Stimulated activated CD4-positive, alpha-beta T cell treated with anti-CD3 and anti-CD28 coated beads, Interleukin-15, amount 100 ng/mL, for 24 hours (primary cell): Measurements from ENCODE around the gene TMEM30A.

Source experiments
- DNase-seq: peaks from one replicate; pipeline ENCODE4 v3.0.0-alpha.2; 2020

Gene TMEM30A

DNA sequence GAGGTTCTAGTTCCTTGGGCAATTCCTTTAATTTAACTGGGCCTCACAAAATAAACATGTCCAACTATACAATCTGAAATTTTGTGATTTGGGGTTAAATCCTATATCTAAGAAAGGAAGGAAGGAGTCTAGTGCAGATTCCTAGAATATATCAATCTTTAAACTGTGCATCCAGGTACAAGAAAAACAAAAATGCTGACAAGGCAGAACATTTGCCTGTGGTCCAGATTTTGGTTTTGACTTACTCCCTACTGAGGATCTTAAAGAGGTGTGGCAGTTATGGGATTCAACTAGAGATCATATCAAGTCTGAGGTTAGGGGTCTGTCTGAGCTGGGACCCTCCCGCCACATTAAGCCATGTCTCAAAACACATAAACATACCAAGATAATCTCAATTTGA lies 23.3 kb downstream of the TMEM30A start:
- DNase-seq = no peak

DNA sequence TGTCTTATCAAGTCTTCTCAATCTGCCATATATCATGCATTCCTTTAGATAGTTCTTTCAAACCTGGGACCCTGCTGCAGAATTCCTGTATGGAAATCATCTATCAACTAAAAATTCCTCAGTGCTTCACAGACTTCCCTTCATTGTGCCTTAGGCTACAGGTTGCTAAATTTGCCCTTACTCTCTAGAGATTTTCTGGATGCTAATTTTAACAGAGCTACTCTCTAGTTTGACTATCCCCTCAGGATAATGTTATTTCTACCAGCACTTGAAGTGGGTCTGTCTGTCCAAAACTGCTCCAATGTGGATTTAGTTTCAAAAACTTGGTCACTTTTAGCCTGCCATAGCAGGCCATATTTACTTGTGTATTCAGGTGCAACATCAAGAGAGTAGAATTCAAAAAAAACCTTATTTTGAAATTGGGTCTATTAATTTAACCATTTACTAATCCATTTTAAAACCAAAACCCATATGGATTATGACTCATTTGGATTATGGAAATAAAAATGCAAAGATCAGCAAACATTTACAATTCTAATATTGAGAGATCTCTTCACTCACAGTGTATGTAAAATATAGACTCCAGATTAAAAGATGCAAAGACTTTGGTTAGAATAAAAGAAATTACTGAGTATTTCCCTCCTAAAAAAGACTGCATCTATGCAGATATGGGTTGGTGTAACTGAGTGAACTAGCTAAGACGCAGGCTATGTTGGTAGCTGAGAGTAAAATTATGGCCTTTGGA lies 27.1 kb downstream of the TMEM30A start:
- DNase-seq = no peak

DNA sequence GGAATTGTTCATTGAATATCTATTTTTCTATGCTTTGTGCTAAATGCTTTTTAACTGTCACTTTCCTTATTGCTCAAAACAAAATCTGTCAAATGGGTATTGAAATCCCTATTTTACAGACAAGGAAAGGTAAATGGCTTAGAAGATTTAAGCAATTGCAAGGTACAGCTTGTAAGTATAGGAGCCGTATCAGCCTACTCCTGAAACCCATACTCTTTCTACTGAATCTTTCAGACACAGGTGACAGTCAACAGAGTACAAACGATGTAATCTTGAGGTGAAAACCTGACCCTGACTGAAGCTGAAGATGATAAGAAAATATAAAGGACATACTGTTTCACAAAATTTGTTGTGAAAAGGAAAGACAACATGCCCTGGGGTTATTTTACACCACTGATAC lies 34.0 kb downstream of the TMEM30A start:
- DNase-seq = no peak

- no peak for DNase-seq
Observed at GRCh38 chr6:75249837-75250236, 34.8 kb downstream of the TMEM30A start.

DNA sequence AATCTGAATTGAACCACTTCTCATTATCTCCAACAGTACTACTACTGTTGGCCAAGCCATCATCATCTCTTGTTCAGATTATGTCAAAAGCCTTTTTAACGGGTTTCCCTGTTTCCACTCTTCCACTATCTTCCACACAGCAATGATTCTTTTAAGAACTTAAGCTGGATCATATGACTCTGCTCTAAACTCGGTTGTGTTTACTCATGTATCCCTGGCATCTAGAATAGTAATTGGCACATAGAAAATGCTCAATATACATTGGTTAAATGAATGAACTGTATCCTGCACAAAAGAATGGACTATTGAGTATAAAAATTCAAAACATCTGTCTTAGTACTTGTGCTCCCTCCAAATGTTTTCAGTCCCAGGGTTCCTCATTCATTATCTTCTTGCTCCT lies 38.2 kb downstream of the TMEM30A start:
- DNase-seq = no peak

DNA sequence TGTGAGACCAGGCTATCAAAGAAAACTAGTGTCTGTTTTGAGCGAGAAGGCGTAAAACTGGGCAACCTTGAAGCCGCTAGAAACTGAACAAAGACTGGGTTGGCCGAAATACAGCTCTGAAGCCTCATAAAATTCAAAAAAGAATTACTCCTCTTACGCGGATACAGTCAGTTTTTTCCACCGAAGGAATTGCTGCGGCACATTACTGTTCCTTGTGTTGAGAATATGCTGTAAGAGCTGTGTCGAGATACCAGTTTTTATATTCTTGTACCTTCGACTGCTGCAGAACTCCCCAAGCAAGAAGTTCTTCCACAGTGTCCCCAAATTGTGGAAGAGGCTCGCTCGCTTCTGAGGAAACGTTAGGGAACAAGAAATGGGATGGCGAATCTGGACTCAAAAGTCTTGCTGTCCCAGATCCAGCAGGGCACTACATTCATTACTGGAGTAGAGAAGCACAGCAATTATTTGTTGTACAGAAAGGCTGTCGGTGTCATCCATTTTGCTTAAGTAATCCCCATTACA lies 40.5 kb downstream of the TMEM30A start:
- no peak for DNase-seq

DNA sequence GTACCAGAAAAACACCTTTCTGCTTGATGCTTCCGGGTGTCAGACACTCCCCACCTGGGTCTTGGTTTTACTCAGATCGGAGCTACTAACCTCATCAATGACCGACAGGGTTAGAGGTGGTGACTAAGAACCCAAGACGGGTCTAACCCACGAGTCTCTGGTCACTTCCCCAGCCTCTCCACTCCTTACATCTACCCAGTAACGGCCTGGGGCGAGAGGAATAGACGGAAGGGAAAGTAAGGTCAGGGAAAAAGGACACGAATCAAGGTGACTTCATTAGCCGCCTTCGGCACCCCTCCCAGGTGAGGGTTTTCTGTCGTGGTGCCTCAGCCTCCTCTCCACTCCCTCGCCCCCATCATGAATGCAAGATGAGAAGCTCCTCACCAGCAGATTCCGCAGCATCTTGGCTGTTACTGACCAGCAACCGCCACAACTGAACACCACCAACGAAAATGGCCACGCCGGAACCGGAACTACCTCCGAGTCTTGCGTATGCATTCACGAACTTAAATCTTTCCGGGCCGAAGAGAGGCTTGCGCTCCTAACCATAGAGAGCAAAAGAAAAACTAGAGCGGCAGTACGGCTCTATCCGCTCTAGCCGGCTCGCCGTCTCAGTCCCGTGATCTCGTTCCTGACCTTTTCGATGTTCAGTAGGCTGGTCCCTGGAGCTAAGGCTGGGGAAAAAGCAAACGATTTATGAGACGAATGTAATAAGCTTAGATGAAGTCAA lies 41.1 kb downstream of the TMEM30A start, which contains the start of gene COX7A2:
Gene COX7A2 (minus strand): TSS at position 469 of the 730 bp plus-strand sequence. CDS start 67 bp downstream, at position 402.
- DNase-seq = peak; percentile 88

DNA sequence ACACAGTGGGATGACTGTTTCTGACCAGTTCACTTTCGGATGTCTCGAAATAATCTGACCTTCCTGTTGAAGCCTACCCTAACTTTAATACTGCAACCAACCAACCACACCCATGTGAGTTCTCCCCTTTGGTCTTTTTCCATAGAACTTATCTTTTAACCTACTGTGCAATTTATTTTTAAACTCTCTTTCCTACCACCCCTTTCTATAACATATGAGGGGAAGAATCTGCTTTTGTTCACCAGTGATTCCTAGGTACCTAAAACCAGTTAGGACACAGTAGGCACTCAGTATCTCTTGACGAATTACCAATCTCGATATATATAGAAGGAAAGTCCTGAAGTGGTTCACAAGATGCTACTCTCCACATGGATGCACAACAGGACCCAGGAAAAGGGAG lies 48.0 kb downstream of the TMEM30A start:
- no peak for DNase-seq

DNA sequence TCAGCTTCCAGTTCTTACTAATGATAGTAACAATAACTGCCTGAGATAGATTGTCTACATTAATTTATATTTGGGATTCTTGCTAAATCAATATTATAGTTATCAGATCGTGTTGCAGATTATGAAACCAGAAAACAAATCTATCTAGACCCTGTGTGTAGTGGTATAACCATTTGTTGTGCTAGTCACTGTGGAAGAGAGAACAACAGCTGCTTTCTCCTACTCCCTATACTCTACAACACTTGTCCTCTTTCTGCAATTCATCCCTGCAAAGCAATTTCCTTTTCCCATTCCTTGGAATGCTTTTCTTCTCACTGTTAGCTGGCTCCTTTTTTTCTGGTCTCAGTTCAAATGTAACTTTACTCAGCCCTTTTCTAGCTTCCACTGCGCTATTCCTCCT lies 49.3 kb downstream of the TMEM30A start:
- DNase-seq = no peak

DNA sequence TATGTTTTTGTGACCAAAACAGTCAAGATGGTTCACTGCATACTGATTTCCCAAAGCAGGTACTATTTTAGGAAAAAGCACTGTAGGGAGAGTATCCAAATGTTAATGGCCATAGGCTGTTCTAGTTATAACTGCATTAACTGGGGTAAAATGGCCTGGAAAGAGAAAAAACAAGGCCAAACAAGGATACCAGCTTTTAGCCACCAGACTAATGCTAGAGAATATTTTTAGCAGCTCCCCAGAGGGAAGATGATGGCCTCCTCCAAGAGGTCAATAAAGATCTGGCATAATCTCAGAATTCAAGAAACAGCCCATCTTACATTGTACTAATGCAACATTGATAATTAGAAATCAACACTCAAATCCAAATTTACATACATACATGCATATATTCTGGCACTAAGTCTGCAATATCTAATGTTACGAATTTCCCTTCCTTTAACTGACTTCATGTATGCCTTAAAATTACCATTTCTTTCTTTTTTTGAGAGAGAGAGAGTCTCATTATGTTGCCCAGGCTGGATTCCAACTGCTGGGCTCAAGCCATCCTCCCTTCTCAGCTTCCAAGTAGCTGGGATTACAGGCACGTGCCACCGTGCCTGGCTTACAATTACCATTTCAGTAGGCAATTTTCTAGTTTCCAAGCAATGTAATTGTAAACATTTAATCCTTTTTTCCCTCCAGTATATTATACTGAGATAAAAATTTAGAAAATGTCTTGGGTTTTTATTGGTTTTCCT lies 50.3 kb downstream of the TMEM30A start:
- DNase-seq = no peak

DNA sequence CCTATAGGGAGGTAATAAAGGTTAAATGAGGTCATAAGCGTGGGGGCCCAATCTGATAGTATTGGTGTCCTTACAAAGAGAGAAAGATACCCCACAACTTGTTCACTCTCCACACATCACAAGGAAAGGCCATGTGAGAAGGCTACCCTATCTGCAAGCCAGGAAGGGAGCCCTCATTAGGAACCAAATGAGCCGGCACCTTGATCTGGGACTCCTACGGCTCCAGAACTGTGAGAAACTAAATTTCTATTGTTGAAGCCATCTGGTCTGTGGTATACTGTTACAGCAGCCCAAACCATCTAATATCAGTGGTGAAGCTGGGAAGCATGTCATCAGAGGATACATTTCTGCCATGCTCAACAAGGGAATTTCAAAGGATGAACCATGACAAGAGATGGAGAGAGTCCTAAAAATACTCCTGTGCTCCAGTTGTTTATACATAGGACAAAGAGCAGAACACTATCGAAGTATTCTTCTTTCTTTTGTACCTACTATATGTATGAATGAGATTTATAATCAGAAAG lies 51.4 kb downstream of the TMEM30A start:
- no peak for DNase-seq

- DNase-seq = no peak
Observed at GRCh38 chr6:75230484-75231325, 53.9 kb downstream of the TMEM30A start.

DNA sequence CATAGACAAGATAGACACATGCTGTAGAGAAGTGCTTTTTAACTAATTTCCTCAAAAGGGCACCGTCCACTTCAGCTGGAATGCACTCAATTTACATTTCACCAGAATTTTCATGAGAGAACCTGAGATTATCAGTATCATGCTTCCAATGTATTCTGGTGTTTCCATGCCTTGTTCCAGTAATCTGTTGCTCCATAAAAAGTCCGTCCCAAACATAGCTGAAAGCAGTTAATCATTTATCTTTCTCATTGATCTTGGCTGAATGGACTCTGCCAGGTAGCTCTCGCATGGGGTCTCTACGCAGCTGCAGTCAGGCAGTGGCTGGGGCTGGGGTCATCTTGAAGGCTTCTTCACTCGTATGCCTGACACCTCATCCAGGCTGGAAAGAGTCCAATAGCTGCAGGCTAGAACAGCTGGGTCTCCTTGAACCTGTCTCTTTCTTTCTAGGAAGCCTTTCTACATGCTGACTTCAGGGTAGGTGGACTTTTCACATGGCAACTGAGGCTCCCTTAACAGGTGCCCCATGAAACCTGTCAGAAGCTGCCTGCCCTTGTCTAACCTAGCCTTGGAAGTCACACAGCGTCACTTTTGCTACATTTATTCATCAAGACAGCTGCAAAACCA lies 60.2 kb downstream of the TMEM30A start:
- DNase-seq = no peak

DNA sequence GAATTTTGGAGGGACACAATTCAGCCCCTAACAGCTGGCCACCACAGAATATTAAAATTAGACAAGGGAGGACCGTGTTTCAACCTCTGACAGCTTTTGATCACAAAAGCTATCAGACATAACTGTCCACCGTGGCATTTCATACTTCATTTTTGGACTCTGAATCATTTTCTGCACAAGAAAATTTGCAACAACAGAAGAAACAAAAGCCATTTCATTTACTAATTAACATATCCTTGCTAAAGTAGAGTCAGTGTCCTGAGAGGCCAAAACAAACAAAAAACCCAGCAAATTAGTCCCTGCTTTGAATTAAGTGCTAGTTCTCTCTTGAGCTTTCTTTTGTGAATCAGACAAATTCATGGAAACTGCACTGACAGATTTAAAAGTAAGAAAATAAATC lies 61.2 kb downstream of the TMEM30A start:
- DNase-seq = no peak

DNA sequence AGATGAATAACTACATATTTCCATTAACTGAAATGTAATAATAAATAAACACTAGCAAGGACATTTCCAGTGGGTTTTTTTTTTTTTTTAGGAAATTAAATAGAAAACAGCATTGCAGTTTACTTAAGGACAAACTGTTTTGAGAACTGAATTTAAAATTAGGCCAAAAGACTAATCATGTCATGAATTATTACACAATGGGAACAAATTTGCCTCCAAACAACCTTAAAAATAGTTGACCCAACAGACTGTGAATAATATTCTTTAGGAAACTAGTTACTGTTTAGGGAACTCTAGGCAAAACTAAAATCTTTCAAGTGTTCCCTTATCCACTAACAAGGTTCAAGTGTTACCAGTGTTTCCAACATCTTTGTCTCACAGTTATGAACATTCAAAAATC lies 62.3 kb downstream of the TMEM30A start:
- no peak for DNase-seq

DNA sequence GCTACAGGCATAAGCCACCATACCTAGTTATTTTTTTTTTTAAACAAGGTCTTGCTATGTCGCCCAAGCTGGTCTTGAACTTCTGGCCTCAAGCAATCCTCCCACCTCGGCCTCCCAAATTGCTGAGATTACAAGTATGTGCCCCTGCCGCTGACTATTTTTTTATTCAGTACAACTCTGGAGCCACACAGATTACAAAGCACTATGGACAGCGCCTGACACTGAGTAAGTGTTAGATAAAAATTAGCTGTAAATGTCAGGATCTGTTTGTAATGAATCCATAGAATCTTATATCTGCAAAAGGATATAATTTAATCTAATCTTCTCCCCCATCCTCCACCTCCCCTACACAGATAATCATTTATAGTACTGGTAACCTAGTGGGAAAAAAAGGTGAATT lies 63.5 kb downstream of the TMEM30A start:
- DNase-seq = no peak

DNA sequence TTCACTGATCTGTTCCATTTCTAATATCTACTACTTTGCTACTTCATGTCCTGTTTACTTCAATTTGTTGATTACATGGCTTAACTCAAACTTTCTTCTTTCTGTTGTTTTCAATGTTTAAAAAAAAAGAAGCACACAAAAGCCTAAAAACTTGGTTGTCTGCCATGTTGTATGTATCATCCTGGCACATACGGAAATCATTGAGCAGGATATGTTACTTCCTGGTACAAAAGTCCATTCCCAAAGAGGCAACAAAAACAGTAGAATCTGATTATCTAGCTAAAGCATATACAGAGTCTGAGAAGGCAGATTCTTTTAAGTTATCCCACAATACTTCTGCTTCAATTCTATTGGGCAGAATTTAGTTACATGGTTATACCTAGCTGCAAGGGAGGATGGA lies 64.2 kb downstream of the TMEM30A start:
- DNase-seq = no peak

- no peak for DNase-seq
Observed at GRCh38 chr6:75219263-75219662, 65.3 kb downstream of the TMEM30A start.

- DNase-seq = no peak
Observed at GRCh38 chr6:75217193-75217592, 67.4 kb downstream of the TMEM30A start.

GRCh38 chr6:75215291-75215690 lies 69.3 kb downstream of the TMEM30A start:
- DNase-seq = no peak

DNA sequence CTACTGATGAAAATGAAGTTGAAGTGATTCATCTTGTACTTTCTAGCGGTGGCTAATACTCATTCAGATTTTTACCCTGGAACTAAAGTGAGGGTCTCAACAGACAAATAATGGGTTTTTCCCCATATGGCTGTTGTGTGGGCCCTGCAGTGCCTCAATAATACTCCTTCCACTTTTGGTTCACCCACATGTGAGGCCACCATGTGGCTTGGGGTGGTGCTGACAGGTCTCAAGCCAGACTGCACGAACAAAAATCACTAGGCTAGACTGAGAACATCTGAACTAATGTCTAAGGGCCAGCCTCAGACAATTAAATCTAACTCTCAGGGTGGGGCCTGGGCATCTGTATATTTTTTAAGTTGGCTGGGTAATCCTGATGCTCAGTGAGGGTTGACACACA lies 70.9 kb downstream of the TMEM30A start:
- DNase-seq = peak; percentile 7

GRCh38 chr6:75213112-75213511 lies 71.5 kb downstream of the TMEM30A start:
- DNase-seq = no peak
